ENCODE results near the gene STK11IP. TPM values are rescaled to one million over a fixed set of nuclear protein-coding genes. Genes with fewer than 3 reads are reported as not detected.

Gene STK11IP
- total and polyA plus RNA-seq, 2 of the 4 experiments (the other 2 are of a cell fraction), result 14.5 to 19.7 TPM

GRCh38 chr2:219633276-219634065 lies 35.8 kb downstream of the STK11IP start:
- no peak overlapping the region for H3K4me2 ChIP-seq (ENCODE audit: low read depth, low read length)
- no peak overlapping the region for H3K4ac ChIP-seq (ENCODE audit: low read depth, low read length)
- H4K91ac ChIP-seq (ENCODE audit: insufficient read depth, low read depth, low read length), result no peak overlapping the region
- H3K9me3 ChIP-seq (ENCODE audit: control insufficient read depth, insufficient read depth, low read length), result no peaks in the 10 kb centered on the region
- DNase-seq (no peak), ATAC-seq (ENCODE audit: low read depth) (no peak)
- H4K20me1 ChIP-seq (ENCODE audit: insufficient read depth, low read length), result no peaks in the 10 kb centered on the region; the same call in none of the 2 replicates
- H3K14ac ChIP-seq (replicated peaks; ENCODE audit: low read depth, low read length), result no peak overlapping the region
- no peak overlapping the region for H3K27ac ChIP-seq (ENCODE audit: insufficient read depth, low read length)
- 83% methylated on average over 2 of the region's 22 CpGs; no CpG with 5 or more reads in 1 of the 2 experiments for WGBS, 2 experiments (ENCODE audit: extremely low coverage in 2 of 2, insufficient read length in 1 of 2)
- H4K8ac ChIP-seq (ENCODE audit: low read depth in 2 of 2, low read length in 2 of 2), result no peak overlapping the region
- H3K4me3 ChIP-seq (ENCODE audit: insufficient read depth, low read depth, low read length), result no peak overlapping the region
- no peak overlapping the region for H2AK5ac ChIP-seq (ENCODE audit: low read depth, low read length)
- dilution Hi-C loops (cut with HindIII; ENCODE audit: low sequenced_read_pairs, unreplicated experiment) (no loop called here), intact Hi-C loops (cut with micrococcal nuclease) (no loop called here), in situ Hi-C loops (cut with MboI; ENCODE audit: low sequenced_read_pairs) (no loop called here)
- no peaks in the 10 kb centered on the region for H3K27me3 ChIP-seq (ENCODE audit: control insufficient read depth, insufficient read depth, low read length)
- H2BK120ac ChIP-seq (ENCODE audit: low read depth, low read length), result no peak overlapping the region
- no peak for TF ChIP-seq BHLHE40 (IDR thresholded peaks at IDR 0.05; ENCODE audit: low read depth, low read length)
- TF ChIP-seq SMC3 (IDR thresholded peaks at IDR 0.05; ENCODE audit: low read depth, low read length), result no peak
- TF ChIP-seq MAZ (IDR thresholded peaks at IDR 0.05; ENCODE audit: borderline replicate concordance, low read depth, low read length), result no peak
- H2BK5ac ChIP-seq (ENCODE audit: low read depth, low read length, poor library complexity, severe bottlenecking), result no peak overlapping the region
- no peaks in the 10 kb centered on the region; the same call in 1 of the 2 replicates for H3K4me1 ChIP-seq (ENCODE audit: control insufficient read depth, insufficient read depth, low read length)
- H2BK20ac ChIP-seq (ENCODE audit: low read depth, low read length), result no peak overlapping the region
- no peak overlapping the region for H3K9ac ChIP-seq (ENCODE audit: low read depth, low read length)
- H3K9me1 ChIP-seq (ENCODE audit: insufficient read depth, low read length), result no peaks in the 10 kb centered on the region
- no peaks in the 10 kb centered on the region for H3K79me1 ChIP-seq (ENCODE audit: low read depth in 1 of 2, low read length in 2 of 2)
- ChIA-PET CTCF (no interaction called here), POLR2A (ENCODE audit: unreplicated experiment) (no interaction called here)
- no TSS peak for BruUV-seq (replicated peaks)
- H3K18ac ChIP-seq (ENCODE audit: low read depth, low read length), result no peak overlapping the region
- H2BK15ac ChIP-seq (ENCODE audit: low read depth, low read length), result no peak overlapping the region
- peaks cover 5% of the 10 kb centered on the region; the same call in 1 of the 2 replicates for H3K36me3 ChIP-seq (ENCODE audit: control insufficient read depth, insufficient read depth, low read length)
- H3K56ac ChIP-seq (ENCODE audit: extremely low read depth, insufficient read depth, low read length), result no peak overlapping the region
- H3K23ac ChIP-seq (ENCODE audit: low read depth, low read length), result no peak overlapping the region
- H2AFZ ChIP-seq (replicated peaks; ENCODE audit: low read length, poor library complexity), result no peak overlapping the region
- H2AK9ac ChIP-seq (replicated peaks; ENCODE audit: low read depth, low read length, poor library complexity), result no peak overlapping the region
- H4K5ac ChIP-seq (ENCODE audit: low read depth, low read length), result no peak overlapping the region

Measured in IMR-90 (cell line).